ENCODE measurements around the gene TIMM17B. TPM values are rescaled to one million over a fixed set of nuclear protein-coding genes. Genes with fewer than 3 reads are reported as not detected.
A peak's percentile ranks its signal among the peaks of the same experiment; 100 is the strongest.
"Not testable (repeated sequence)": the region's sequence is repeated elsewhere in the genome, so short reads cannot be mapped to it uniquely, and the experiment has no call there.

TIMM17B gene
- total RNA-seq, 4 donors from 2014 or later: 33.8 to 67.9 (median 54.5) TPM

GRCh38 chrX:48891402-48892288 is 5.9 kb downstream of the TIMM17B start:
- peaks cover 0 to 14% (median 0%) of the 10 kb centered on the region in 3 donors for H3K36me3 ChIP-seq
- H3K9me3 ChIP-seq: no peaks in the 10 kb centered on the region
- H3K4me1 ChIP-seq: peaks cover 0 to 6% (median 0%) of the 10 kb centered on the region in 4 donors
- H3K27me3 ChIP-seq: no peaks in the 10 kb centered on the region
- TF ChIP-seq POLR2A (IDR thresholded peaks at IDR 0.05) (peak in 1 of 2 donors; percentile 15), CTCF (IDR thresholded peaks at IDR 0.05) (peak in 5 of 6 experiments; percentile 29 to 72 (median 59))
- peak overlapping the region; percentile 59 to 82 (median 66) for H3K4me3 ChIP-seq
- H3K27ac ChIP-seq: peak overlapping the region; percentile 76 to 85 (median 80)
- DNase-seq: peak; percentile 77 to 93 (median 88)

DNA sequence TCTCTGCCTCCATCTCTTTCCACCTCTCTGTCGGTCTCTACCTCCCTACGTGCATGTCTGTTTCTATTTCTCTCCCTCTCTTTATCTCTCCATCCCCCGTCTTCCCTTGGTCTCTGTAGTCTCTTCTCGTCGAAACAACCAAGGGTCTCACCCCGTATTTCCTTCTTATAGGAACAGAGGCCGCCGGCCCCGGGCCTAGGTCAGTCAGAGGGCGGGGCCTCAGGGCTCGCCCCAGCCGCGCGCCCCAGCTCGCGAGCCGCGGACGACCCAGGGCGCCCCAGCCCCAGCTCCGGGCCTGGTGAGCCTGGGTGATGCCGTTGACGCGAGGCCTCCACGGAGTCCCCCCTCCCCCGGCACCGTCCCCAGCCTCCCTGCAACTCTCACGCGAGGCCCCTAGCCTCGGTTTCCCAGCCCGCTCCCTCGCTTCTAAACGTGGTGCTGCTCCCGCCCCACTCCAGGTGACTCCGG is 6.6 kb downstream of the TIMM17B start:
- TF ChIP-seq POLR2A (IDR thresholded peaks at IDR 0.05) (no peak), CTCF (IDR thresholded peaks at IDR 0.05) (no peak)
- Histone ChIP-seq H3K4me3 (peak overlapping the region; percentile 59 to 82 (median 66)), H3K36me3 (peaks cover 0 to 14% (median 0%) of the 10 kb centered on the region in 3 donors), H3K27ac (peak overlapping the region; percentile 76 to 85 (median 80)), H3K9me3 (no peaks in the 10 kb centered on the region), H3K4me1 (no peaks in the 10 kb centered on the region), H3K27me3 (no peaks in the 10 kb centered on the region)
- peak in 1 of 3 donors; percentile 20 for DNase-seq

DNA sequence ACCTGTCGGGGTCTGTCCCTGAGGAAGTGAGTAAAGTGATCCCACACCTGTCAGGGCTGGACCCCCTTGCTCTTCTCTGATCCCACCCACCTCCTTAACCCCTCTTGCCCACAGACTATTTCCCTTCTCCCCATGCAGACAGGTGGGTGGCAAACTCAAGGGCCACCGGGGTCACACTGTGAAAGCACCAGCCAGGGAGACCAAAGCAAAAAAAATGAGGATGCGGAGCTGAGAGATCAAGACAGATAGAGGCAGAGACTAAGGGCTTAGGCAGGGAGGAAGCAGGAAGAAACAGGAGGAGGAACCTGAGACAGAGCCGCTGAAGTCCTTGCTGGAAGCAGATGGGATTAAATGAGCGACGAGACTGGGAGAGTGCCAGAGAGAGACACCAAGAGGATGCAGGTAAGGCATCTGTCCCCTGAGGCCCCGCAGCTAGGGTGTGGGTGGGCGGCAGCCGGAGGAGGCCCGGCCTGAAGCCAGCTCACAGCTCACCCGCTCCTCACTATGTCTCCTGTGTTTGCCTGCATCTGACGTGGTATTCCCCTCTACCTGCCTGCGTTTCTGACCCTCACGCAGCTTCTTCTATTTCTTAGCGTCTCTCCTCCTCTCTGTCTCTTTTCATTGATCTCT is 7.2 kb downstream of the TIMM17B start:
- H3K4me3 ChIP-seq: peak overlapping the region; percentile 59 to 82 (median 66)
- DNase-seq: peak in 1 of 3 donors; percentile 6
- no peaks in the 10 kb centered on the region for H3K4me1 ChIP-seq
- peak overlapping the region in 3 of 4 donors; percentile 76 to 85 (median 83) for H3K27ac ChIP-seq
- no peaks in the 10 kb centered on the region for H3K9me3 ChIP-seq
- H3K36me3 ChIP-seq: peaks cover 0 to 14% (median 0%) of the 10 kb centered on the region in 3 donors
- TF ChIP-seq POLR2A (IDR thresholded peaks at IDR 0.05) (no peak), CTCF (IDR thresholded peaks at IDR 0.05) (no peak)
- H3K27me3 ChIP-seq: no peaks in the 10 kb centered on the region

DNA sequence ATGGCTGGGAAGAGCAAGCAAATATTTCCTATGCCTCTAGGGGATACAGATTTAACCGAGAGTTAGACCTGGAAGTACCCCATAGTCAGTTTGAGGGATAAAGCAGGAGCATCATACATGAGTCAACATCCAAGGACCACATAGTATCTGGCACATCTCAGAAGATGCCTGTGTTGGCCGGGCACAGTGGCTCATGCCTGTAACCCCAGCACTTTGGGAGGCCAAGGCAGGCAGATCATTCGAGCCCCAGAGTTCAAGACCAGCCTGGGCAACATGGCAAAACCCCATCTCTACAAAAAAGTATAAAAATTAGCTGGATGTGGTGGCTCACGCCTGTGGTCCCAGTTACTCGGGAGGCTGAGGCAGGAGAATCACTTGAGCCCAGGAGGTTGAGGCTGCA is 11.0 kb downstream of the TIMM17B start:
- H3K36me3 ChIP-seq, DNase-seq, H3K27ac ChIP-seq, H3K9me3 ChIP-seq, H3K27me3 ChIP-seq, H3K4me1 ChIP-seq, H3K4me3 ChIP-seq: not testable (repeated sequence)

DNA sequence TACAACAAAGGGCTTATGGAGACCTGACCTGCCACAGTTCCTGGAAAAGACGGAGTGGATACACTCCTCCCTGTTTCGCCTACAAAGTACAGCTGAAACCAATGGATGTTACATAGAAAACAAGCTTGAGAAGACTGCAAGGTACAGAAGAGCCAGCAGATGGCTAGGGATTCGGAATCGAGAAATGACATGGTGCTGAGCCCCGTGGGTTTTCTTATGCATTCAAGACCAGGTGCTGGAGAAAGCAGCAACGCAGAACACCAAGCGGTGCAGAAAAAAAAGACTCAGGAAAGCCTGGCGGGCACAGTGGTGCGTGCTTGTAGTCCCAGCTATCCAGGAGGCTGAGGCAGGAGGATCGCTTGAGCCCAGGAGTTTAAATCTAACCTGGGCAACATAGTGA is 13.8 kb downstream of the TIMM17B start:
- Histone ChIP-seq H3K27me3 (no peaks in the 10 kb centered on the region), H3K4me3 (no peak overlapping the region), H3K9me3 (no peaks in the 10 kb centered on the region), H3K36me3 (no peaks in the 10 kb centered on the region), H3K27ac (no peak overlapping the region), H3K4me1 (no peaks in the 10 kb centered on the region)
- TF ChIP-seq POLR2A (IDR thresholded peaks at IDR 0.05) (no peak), CTCF (IDR thresholded peaks at IDR 0.05) (no peak)
- DNase-seq: no peak

DNA sequence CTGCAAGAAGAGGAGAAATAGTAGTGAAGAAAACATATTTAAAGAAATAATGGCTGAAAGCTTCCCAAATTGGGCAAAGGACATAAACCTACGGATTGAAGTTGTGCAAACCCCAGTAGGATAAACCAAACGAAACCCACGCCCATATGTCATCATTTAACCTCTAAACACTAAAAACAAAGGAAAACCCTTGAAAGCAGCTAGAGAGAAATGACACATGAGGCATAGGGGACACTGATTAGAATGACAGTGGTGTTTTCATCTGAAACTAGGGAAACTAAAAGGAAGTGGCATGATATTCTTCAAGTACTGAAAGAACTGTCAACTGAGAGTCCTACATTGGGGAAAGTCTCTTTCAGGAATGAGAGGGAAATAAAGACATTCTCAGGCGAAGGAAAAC is 20.6 kb downstream of the TIMM17B start:
- DNase-seq, H3K27me3 ChIP-seq, H3K4me3 ChIP-seq, H3K36me3 ChIP-seq, H3K27ac ChIP-seq, H3K4me1 ChIP-seq, H3K9me3 ChIP-seq: not testable (repeated sequence)

GRCh38 chrX:48872017-48872416 is 25.6 kb downstream of the TIMM17B start:
- not testable (repeated sequence) for DNase-seq, H3K36me3 ChIP-seq, H3K4me3 ChIP-seq, H3K4me1 ChIP-seq, H3K27me3 ChIP-seq, H3K9me3 ChIP-seq, H3K27ac ChIP-seq

Data from Peyer's patch (tissue), 4 donors.